GM18519 (cell line): ENCODE measurements around the gene TMEM178A.
"Not testable (repeated sequence)": the region's sequence is repeated elsewhere in the genome, so short reads cannot be mapped to it uniquely, and the experiment has no call there.

Source experiments
- ATAC-seq: cut with Tn5 transposase; IDR thresholded peaks from one replicate; pipeline ENCODE4 v1.9.1; 2021; ENCODE audit warnings: mild to moderate bottlenecking, moderate library complexity; ENCODE audit not compliant: unreplicated experiment, low FRiP score

The TMEM178A gene

DNA sequence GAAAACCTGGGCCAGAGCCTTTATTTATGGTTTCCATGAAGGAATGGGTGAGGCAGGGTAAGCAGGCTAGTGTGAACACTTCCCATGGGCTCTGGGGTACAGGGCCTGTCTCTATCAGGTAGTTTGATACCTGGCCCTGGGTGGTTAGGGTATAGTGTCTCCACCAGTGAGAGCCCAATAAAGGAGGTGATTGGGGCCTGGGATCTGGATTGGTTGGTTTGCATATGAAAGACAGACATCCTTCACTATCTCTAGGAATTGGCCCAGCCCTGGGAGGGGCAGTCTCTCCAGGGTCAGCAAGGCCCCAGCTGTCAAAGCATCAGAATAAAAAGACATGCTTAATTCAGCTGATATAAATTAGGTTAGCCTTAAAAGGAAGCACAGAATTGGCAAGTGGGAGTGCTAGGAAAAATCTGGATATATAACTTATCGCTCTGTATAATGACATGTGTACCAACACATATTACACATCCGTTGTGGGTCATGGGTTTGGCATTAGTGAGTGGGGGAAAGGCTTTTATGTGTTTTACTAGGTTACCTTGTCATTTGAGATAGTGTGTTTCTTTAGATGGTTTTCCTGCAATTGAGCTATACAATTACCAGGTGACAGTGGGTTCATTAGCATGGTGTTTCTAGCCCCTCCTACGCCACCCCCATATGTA lies 18.5 kb upstream of the TMEM178A start:
- ATAC-seq: no peak

DNA sequence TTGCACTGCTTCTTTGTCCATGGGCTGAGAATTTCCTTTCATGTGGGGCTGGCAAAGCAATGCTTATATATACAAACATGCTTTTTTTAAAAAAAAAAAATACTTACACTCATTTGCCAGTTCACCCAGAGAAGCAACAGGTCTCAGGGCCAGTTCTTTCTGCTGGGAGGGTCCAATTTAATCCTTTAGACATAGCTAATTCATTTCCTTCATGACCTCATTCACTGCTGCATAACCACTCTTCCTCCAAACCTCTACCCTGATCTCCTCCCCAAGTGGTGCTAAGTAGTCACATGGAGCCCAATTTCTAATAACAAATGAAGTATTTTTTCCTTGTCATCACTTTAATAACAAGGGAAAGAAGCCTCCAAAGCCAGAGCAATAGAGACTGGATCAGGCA lies 17.1 kb upstream of the TMEM178A start:
- no peak for ATAC-seq

DNA sequence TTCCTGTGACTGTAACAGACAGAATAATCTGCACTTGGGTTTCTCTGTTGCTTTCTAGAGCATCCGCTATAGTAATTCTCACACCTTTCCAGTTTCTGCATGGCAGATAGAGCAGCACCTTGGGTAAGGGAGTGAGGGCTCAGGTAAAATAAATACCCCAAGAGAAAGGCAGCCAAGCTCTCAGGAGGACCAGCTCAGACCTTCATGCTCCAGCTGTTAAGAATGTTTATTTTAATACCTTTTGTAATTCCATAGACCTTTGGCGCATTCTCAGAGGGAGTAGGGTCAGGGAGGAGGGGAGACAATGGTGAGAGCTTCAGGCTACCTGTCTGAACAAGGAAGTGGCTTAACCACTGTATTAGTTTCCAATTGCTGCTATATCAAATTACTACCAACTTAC lies 16.2 kb upstream of the TMEM178A start:
- ATAC-seq: no peak

DNA sequence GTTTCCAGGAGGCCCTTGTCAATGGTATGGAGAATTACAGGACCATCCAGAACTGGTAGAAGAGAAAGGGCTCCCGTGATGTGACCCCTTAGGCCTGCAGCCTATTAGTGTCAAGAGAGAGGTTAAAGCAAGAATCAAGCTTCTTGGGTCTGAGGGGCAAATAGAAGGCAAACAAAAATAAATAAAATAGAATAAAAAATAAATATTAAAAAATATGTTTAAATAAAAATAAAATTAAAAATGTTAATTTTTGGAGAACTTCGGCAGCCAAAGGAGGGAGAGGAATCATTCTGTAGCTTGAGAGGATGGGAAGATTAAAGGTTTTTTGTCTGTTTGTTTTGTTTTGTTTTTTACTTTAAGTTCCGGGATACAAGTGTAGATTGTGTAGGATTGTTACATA lies 15.2 kb upstream of the TMEM178A start:
- no peak for ATAC-seq

DNA sequence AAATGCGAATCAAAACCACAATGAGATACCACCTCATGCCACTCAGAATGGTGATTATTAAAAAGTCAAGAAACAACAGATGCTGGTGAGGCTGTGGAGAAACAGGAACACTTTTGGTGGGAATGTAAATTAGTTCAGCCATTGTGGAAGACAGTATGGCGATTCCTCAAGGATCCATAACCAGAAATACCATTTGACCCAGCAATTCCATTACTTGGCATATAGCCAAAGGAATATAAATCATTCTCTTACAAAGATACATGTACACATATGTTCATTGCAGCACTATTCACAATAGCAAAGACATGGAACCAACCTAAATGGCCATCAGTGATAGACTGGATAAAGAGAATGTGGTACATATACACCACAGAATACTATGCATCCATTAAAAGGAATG lies 9.5 kb upstream of the TMEM178A start:
- not testable (repeated sequence) for ATAC-seq

DNA sequence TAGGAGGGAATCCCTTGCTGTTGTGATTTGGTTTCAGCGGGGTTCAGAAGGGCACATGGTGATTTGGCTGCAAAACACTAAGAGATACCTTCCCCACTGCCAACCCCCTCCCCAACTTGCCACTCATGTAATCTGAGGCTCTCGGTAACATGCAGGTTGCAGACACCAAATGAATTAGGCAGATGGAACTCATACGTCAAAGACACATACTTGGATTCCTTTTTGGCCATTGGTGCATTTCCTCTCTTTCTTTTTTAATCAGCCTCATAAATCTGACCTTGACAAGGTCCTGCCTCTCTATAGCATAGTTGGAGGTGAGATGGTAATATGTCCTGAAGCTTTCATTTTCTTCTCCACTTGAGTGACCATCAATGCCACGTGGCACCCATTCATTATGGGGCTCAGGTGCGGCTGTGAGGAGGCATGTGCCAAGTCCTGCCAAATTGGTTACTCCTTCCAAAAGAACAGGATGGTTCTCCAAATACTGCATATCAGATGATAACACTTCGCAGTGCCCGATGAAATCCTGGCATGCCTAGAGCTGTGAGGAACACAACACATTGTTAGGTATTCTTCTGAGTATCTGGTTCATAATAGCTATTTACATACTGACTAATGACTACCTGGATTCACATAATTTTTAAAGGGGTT lies 8.3 kb upstream of the TMEM178A start:
- ATAC-seq: no peak

DNA sequence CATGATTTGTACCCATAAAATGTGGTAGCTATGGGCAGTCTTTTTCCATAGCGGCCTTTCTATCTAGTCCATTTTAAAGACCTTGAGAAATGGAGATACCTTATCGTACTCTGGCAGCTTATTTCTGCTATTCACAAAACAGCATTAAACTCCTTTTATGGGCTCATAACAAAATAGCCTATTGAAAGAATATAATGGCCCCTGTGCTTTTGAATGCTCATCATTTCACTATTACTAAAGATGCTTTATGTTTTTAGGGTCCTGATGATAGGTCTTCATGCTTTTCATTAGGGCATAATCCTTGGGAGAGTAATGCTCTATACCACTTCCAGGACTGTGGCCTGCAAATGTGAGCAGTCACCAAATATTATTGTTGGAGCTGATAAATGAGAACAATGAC lies 7.3 kb upstream of the TMEM178A start:
- ATAC-seq: no peak

DNA sequence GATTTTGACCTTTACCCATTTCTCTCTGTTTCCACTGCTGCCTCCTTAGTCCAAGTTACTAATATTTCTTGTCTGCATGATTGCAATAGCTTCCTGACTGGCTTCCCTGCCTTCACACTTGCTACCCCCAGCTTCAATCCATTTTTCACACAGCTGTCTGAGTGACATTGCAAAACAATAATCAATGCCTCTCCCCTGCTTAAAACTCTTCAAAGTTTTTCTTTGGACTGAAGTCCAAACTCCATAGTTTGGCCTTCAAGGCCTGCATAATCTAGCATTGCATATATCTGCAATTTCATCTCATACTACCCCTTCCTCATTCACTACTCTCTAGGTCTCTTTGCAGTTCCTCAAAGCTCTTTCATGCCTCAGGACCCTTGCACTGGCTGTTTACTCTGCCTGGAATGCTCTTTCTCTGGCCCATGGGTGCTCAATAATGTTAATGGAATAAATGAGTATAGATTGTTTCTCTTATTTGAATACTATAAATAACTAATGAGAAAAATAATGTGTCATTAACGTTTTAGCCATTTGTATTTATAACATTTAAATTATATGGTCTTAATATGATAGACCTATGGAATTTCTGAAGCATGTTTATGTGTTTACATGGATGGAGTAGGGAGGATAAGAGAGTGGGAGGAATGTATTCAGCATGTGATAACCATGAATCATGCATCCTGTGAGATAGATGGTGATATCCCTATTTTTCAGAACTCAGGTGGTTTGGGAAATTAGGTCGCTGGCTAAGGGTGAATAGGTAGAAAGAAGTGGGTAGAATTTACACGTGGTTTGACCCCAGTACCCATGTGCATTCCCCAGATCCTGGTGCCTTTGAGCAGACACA lies 5.7 kb upstream of the TMEM178A start:
- no peak for ATAC-seq

DNA sequence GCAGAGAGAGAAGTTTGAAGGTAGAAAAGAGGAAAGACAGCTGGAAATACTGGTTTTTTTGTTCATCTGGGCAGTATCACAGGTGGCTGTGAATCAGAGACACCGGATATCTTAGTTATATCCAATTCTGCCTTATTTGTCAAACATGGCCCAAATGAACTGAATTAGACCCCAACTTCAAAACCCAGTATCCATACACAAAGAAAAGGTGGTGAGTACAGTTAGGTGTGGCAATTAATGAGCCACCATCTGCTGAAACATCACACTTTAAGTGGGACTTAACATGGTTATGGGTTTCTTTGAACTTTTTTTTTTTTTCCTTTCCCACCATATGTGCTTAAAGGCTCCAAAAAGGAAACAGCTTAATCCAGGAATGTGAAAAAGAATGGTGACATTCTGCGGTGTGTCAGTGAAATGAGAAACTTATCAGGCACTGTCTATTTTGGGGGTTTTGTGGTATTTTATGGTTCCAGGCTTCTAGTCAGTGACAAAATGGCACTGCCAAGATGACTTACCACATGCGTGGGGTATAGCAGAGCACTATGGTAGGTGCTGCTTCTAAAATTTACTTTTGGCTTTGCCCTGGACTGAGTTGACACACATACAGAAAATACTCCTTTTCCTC lies 5.0 kb upstream of the TMEM178A start:
- ATAC-seq: no peak

DNA sequence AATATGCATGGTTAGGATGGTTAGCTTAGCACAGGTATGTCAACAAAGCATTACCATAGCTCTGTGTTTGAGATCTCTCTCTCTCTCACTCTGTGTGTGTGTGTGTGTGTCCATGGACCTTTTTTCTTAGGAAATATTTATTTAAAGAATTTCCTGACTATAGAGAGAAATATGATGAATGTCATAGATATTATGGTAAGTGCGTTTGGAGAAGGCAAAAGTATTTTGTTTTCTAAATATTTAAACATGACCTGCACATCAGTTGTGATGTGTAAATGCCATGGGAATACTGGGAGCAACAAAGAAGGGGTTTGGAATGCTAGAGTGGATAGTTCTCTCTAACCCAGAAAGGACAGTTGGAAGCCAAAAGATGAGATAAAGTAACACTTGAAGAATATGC lies 3.9 kb upstream of the TMEM178A start:
- no peak for ATAC-seq

DNA sequence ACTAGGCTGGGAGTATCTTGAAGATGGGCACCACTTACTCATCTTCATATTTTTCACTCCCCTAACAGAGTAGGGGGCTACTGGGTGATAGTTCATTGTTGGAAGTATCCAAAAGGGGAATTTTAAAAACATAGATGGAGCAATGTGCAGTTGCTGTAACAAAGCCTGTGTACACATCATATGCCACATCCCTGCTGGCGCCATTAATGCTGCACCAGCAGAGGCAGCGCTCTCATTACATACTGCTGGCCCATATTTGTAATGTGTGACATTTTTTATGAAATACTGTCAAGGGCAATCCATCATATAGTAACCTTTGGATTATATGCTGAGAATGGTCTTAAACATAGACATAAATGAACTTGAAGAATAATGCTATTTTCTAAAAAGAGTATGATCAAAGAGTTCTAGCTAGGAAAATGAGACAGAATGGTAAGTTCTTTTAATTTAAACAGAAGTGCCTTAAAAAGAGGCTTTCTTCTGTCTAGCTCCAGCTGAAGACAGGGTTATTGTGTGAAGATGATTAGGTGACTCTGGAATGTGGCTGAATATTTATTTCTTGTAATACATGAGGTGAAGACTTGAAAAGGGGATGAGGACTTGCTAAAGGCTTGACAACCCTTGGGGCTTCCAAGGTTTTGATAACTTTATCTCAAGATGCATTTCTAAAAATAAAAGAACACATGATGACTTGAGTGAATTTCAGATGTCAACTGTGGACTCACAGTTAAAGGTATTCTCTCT lies 2.4 kb upstream of the TMEM178A start:
- no peak for ATAC-seq

DNA sequence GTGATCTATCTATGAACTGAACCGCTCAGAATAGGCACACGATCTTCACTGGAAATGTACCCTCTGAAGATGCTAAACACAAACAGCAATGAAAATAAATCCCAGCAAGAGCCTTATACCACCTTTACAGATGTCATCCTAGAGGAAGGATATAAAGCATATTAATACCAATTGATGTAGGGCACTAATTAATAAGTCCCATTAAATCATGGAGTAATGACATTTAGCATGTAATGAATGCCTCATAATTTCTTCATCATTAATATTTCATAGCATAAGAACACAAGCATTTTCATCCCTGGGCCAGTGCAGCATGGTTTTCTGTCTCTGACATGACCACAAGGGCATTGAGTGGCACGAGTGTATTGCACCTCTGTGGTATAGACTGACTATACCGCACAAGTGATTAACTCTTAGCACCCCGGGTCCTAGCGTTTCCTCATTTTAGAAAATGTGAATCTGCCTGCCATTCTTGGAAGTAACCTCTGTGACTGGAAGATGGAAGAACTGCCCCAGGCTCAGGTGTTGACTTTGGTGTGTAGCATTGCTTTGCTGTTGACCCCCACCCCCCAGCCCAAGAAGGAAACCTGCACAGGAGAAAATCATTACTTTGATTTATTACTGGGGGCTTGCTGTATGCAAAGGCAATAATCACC lies 1.4 kb upstream of the TMEM178A start:
- ATAC-seq: no peak

DNA sequence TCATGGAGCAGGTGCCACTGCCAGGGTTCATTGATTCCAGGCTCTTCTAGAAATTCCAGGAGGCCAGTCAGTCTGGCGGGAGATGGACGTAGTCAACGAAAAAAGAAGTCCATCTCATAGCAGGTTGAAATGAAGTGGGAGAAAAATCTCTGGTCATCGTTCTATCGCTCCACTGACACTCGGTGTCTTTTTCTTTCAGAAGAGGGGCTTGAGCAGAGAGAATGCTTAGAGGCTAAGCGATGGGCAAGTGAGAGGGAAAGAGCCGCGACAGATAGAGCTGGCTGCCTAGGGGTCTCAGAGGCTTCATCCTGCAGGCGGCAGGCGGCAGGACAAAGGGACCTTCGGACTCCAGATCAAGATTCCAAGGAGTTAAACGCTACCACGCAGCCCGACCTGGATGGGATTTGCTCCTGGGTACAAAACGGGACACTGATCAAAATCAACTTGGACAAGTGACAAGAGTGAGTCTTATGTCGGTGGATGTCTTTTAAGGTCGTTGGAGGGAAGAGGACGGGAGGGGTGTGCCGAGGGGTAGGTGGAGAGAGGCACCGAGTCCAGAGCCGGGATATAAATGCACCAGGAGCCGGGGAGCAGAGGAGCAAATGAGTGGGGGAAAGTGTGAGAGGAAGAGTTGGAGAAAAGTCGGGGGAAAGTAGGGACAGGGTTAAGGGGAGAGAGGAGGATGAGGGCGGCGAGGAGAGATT lies 677 bp upstream of the TMEM178A start:
- no peak for ATAC-seq

DNA sequence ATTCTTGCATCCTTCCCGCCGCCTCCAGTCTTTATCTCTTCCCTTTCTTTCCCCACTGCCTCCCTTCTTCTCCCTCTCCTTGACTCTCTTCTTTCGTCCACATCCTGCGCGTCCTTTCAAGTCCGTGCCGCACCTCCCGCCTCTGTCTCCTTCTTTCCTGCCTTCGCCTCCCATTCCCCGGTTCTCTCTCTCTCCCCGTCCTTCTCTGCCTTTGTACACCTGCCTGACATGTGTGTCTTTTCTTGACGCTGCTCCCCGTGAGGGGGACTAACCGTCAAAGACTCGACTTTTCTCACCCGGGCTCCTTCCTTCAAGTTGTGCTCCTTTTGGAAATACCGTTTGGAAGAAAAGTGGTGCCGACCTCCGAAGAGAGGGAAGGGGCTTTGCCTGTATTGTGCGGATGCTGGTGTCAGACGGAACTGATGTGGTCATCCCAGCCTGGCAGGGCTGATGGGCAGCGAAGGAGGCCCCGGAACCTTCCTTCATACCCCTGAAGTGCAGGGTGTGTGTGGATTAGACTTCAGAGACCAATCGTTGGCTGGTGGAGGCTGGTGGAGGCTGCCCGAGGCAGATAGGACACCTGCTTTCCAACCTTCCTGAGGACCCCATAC lies 879 bp downstream of the TMEM178A start:
- no peak for ATAC-seq

DNA sequence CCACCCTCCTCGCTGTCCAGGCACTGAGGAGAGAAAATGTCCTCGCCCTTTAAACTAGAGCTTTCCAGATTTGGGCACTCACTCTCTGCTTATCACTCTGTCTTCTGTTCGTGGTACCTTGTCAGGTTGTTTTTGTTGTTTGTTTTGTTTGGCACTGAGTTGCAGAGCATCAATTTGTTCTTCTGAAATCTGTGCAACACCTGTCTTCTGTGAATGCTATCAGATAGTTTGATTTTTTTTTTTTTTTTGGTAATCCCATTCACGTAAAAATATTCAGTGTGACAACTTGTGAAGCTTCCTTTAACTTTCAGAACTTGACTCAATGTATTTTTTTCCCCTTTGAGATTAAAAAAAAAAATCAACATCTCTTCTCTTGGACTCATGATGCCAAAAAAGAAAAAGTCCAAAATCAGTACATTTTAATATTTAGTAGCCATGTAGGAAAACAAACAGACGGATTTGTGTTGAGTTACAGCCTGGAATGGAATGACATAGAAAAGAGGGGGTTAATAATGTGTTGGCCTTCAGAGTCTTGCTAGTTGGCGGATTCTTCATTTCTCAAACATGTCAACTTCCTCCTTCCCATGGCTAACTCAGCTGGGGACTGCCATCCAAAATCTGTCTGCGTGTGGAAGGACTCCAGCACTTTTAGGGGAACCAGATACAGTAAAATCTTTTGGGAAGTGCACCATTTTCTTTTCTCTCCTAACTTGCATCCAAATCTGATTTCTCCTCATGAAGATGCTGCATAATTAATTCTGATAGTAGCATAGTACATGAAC lies 1.6 kb downstream of the TMEM178A start:
- ATAC-seq: no peak

DNA sequence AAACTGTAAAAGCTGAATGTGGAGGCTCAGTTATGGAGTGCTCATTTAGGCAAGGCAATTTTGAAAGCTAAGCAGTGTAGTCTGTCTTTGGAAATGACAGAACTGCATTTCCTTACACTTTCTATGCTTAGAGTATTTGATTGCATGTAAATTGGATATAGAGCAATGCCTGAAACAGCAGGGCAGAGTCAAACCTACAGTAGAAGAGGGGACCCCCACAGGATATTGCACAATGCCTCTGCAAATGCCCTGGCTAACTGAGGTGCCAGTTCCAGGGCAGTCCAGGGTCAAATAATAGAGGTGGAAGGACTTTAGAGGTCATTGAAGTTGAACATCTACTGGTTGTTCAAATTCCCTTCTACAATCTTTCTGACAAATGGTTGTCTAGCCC lies 2.2 kb downstream of the TMEM178A start:
- no peak for ATAC-seq

DNA sequence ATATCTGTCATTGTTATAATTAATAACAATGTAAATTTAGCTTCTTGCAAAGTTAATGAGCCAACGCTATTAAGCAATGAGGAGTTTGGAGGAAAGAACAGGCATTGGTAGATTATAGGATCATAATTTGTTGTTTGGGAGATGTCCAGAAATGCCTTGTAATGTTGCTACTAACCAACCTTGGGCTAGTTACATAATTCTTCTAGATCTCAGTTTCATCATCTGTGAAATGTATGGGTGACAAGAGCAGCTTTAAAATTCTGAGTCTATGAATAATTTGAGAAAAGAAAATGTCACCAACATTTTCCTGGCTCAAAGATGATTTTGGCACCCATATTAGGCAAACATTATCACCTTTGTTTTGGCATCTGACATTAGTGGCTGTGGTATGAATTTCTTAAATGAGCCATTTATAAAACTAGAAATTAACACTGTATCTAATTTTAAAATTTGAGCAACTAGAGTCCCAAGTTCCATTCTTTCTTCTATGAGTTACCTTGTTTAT lies 2.9 kb downstream of the TMEM178A start:
- no peak for ATAC-seq

DNA sequence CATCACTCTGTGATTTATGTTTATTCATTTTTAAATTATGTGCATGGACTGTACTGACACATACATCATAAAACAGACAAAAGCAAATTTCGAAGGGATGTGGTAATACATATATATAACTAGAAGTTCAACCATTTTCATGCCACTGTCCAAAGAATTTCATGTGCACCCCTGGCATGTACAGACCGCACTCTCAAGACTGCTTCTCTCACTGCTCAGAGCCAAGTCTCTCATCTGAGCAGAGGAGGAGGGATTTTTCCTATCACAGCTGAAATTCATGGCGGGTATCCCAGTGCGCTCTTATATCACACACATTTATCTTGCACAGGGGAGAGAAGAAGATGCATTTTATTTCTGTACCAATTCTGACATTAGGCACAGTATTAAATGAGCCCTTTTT lies 5.9 kb downstream of the TMEM178A start:
- no peak for ATAC-seq
